Measurements from ENCODE around the gene CALML6. TPM values are rescaled to one million over a fixed set of nuclear protein-coding genes. Genes with fewer than 3 reads are reported as not detected.

CALML6 gene
- total RNA-seq, 2 experiments from 2014 or later: 0.47 to 0.69 TPM

DNA sequence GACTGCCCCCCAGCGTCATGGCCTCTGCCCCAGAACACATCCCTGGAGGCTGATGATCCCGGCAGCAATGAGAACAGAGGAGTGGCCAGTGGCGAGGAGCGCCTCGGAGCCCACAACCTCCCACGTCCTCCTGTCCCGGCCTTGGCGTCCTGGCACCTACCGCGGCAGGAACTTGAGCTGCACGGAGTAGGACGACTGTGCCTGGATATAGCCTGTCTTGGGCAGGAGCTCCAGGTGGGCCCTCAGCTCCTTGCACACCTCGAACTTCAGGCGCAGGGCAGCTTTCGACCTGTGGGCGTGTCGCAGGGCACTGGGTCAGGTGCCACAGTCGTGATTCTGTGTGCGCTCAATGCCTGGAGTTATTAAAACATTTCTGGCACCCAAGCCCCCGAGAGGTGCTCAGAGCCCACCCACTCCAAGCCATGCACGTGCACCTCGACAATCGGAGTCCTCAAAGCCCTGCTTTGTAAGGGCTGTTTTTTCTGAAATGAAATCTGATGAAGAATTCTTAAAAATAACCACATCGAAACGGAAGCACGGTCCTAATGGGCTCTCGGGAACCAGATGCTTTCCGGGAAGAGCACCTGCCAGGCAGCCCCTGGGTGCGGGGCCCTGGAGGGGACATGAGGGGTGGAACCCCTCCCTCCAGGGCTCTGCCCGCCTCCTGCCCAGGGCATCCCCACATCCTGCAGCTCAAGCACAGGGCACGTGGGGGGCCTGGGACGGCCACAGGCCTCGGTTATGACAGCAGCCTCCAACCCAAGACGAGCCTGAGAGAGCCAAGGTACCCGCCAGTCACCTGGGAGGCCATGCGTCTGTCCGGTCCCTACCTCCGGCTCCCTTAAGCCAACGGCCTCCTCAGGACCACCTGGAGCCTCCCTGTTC is 27.1 kb downstream of the CALML6 start:
- H3K27me3 Mint-ChIP-seq: peaks cover 5% of the 10 kb centered on the region
- no peak overlapping the region for H3K4me3 Mint-ChIP-seq
- H3K36me3 ChIP-seq (ENCODE audit: insufficient read depth, low read length): no peaks in the 10 kb centered on the region
- H3K36me3 Mint-ChIP-seq (ENCODE audit: low read depth): no peaks in the 10 kb centered on the region
- no peaks in the 10 kb centered on the region for H3K9me3 Mint-ChIP-seq
- no peak overlapping the region for H3K4me3 ChIP-seq (ENCODE audit: low read length)
- H3K4me1 Mint-ChIP-seq (ENCODE audit: low read depth): no peaks in the 10 kb centered on the region
- DNase-seq: no peak
- H3K9me3 ChIP-seq (ENCODE audit: control insufficient read depth in 1 of 2, insufficient read depth in 1 of 2, low read length in 2 of 2): peaks cover 0 to 6% of the 10 kb centered on the region in 2 experiments
- no peak for ATAC-seq (ENCODE audit: poor library complexity)
- no peak overlapping the region for H3K27ac Mint-ChIP-seq
- POLR2A ChIA-PET: no interaction called here
- intact Hi-C loops (cut with DNase I, micrococcal nuclease): loop anchor here in 1 of 2 experiments (5.0 kb wide), 2 partner anchors 220 to 1480 kb away; no protein-coding TSS in a partner anchor
- H3K4me1 ChIP-seq (ENCODE audit: insufficient read depth, low read length): peaks cover 10% of the 10 kb centered on the region
- no peaks in the 10 kb centered on the region for H3K27me3 ChIP-seq (ENCODE audit: control insufficient read depth in 1 of 2, insufficient read depth in 2 of 2, low read length in 2 of 2)
- CTCF ChIA-PET: interaction anchor here (1.2 to 2.8 kb wide), 2 partner anchors 103 kb away, joined by 3 to 11 read pairs; no protein-coding TSS in a partner anchor
- no peak overlapping the region for H3K27ac ChIP-seq (ENCODE audit: low read depth in 1 of 2, low read length in 2 of 2)
- no peak for TF ChIP-seq CTCF (IDR thresholded peaks at IDR 0.05)

DNA sequence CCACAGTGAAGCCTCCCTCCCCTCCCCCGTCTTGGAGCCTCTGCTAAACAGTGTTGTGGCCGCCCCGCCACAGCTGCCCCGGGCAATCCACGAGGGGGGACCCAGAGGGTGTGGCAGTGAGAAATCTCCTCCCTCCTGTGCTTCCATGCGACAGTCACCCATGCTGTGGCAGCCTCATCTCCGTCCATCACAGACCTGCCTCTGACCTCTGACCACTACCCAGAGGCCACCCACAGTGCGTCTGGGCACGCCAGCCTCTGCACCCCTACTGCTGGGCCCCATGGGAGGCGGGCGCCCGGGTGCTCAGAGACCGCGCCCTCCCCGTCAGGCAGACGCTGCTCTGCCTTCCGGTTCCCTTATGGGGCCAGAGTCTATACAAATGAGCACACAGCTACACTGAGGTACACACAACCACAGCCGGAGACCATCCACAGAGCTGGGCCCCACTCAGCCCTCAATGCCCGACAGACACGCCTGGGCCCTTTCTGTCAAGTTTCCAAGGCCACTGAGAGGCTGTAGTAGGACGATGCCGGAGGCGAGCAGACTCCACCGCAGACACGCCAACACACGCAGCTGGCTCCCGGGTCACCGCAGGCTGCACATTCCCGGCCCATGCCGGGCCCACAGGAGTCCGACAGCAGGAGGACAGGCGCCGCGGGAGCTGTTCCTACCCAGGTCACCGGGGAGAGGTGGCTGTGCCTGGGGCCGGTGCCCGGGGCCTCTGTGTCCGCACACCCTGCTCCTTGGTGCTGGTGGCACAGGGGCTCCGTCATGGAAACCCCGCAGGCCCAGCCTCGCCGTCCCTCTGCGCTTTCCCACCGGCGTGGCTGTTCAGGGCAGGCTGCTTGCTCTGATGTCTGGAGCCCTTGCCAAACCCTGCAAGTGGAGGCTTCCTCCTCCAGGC is 27.9 kb downstream of the CALML6 start:
- Mint-ChIP-seq H3K27ac (no peak overlapping the region), H3K27me3 (peaks cover 5% of the 10 kb centered on the region), H3K9me3 (no peaks in the 10 kb centered on the region), H3K4me1 (ENCODE audit: low read depth) (no peaks in the 10 kb centered on the region), H3K4me3 (no peak overlapping the region), H3K36me3 (ENCODE audit: low read depth) (no peaks in the 10 kb centered on the region)
- Histone ChIP-seq H3K36me3 (ENCODE audit: insufficient read depth, low read length) (no peaks in the 10 kb centered on the region), H3K27me3 (ENCODE audit: control insufficient read depth in 1 of 2, insufficient read depth in 2 of 2, low read length in 2 of 2) (no peaks in the 10 kb centered on the region), H3K27ac (ENCODE audit: low read depth in 1 of 2, low read length in 2 of 2) (no peak overlapping the region), H3K4me3 (ENCODE audit: low read length) (no peak overlapping the region), H3K9me3 (ENCODE audit: control insufficient read depth in 1 of 2, insufficient read depth in 1 of 2, low read length in 2 of 2) (peaks cover 0 to 6% of the 10 kb centered on the region in 2 experiments), H3K4me1 (ENCODE audit: insufficient read depth, low read length) (peaks cover 10% of the 10 kb centered on the region)
- ChIA-PET POLR2A (interaction anchor here (0.9 kb wide), 1 partner anchor 102 kb away, joined by 3 read pairs; no protein-coding TSS in a partner anchor), CTCF (interaction anchor here (2.8 kb wide), 1 partner anchor 102 kb away, joined by 11 read pairs; no protein-coding TSS in a partner anchor)
- intact Hi-C loops (cut with DNase I, micrococcal nuclease): loop anchor here in 1 of 2 experiments (5.0 kb wide), 2 partner anchors 219 to 1479 kb away; no protein-coding TSS in a partner anchor
- no peak for TF ChIP-seq CTCF (IDR thresholded peaks at IDR 0.05)
- ATAC-seq (ENCODE audit: poor library complexity): no peak
- no peak for DNase-seq

Data from CD4-positive, alpha-beta T cell (primary cell).